Skin epidermis (tissue), 12 donors: ENCODE data around the gene SHC1.
"Not testable (repeated sequence)": the region's sequence is repeated elsewhere in the genome, so short reads cannot be mapped to it uniquely, and the experiment has no call there.

Source experiments
- H3K27ac ChIP-seq, 21 experiments: fragments of 200-600 bp; sonication (generic) in 11 of 21; one replicate each; pipeline ENCODE4 v1.5.0; 2020; ENCODE audit warnings: mild to moderate bottlenecking in 3 of 21, inconsistent platforms in 2 of 21, moderate library complexity in 2 of 21
- H3K4me3 ChIP-seq, 7 experiments: fragments of 200-600 bp; sonication (generic) in 2 of 7; one replicate each; pipeline ENCODE4 v1.5.0; 2020; ENCODE audit warnings: inconsistent platforms in 2 of 7, mild to moderate bottlenecking in 2 of 7, moderate library complexity in 1 of 7

Gene SHC1

GRCh38 chr1:154999571-155000410 is 29.2 kb upstream of the SHC1 start:
- H3K27ac ChIP-seq: peak overlapping the region; percentile 83 to 99 (median 96)
- peak overlapping the region; percentile 70 to 93 (median 83) for H3K4me3 ChIP-seq

DNA sequence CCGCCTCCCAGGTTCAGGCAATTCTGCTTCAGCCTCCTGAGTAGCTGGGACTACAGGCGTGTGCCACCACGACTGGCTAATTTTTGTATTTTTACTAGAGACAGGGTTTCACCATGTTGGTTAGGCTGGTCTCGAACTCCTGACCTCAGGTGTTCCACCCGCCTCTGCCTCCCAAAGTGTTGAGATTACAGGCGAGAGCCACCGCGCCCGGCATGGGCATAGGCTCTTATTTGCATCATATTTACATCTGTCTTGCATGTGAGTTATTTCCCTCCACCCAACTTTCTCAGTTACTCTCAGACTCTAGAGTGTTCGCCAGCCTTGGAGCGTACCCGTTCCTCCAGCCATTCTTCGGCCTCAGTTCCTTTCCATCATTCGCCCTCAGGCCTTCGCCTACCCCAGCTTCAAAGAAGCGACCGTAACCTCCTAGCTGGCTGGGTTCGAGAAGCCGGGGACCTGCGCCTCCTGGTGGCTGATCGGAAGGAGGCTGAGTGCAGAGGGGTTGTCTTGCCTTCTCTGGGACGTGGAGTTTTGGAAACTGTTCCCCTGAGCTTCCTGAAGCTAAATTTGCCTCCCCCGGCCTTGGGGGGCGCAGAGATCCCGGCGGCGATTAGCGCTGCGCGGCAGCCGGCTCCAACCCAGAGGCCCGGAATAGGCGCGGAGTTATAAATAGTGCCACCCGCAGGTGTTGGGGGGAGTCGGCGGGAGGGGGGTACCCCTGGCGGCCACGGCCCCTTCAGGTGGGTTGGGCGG is 28.4 kb upstream of the SHC1 start:
- Histone ChIP-seq H3K4me3 (peak overlapping the region; percentile 11 to 93 (median 83)), H3K27ac (peak overlapping the region in 20 of 21 experiments; percentile 16 to 99 (median 96))

DNA sequence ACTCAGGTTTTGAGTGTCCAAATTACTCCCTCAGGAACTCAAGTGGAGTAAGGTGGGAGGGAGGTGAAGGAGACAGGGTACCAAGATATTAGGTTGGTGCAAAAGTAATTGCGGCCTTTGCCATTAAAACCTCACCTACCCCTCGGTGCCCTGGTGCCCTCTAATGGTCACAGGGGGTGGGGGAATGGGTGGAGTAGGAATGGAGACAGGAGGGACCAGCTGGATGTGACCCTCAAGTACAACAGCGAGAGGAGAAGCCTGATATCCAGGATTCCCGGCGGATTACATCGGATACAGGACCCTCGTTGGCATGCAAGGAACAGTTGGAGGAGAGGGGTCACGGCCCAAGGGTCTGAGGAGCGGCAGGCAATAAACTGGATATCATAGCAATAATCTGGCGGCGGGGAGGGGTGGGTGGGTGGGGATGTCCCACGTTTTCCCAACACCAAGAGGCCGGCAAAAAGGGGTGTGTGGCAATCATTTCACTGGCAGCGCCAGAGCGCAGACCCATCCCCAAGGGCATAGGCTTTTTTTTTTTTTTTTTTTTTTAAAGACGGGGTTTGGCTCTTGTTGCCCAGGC is 27.7 kb upstream of the SHC1 start:
- H3K27ac ChIP-seq: peak overlapping the region in 1 of 21 experiments; percentile 60
- H3K4me3 ChIP-seq: no peak overlapping the region

DNA sequence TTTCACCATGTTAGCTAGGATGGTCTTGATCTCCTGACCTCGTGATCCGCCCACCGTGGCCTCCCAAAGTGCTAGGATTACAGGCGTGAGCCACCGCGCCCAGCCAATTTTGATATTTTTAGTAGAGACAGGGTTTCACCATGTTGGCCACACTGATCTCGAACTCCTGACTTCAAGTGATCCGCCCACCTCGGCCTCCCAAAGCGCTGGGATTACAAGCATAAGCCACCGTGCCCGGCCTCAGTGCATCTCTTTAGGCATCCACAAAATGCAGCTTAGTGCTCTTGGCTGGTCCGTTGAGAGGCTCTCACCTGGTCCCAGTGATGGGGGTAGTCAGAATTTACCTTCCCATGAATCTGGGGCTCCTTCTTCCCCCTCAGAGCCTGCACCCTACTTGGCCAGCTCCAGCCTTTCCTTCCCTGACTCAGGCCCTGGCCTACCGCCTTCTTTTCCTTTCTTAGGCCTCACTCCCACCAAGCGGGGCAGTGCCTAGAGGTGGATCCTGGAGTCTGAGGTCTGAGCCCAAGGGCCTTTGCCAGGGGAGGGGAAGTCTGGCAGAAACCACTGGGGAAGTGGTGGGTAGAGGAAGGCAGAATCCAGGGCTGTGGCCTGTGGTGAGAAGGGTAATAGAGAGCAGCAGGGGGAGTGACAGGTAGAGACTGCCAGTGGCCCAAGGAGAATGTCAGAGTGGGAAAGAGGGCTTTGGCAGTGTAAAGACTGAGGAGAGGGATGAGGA is 26.6 kb upstream of the SHC1 start:
- Histone ChIP-seq H3K4me3 (no peak overlapping the region), H3K27ac (no peak overlapping the region)

DNA sequence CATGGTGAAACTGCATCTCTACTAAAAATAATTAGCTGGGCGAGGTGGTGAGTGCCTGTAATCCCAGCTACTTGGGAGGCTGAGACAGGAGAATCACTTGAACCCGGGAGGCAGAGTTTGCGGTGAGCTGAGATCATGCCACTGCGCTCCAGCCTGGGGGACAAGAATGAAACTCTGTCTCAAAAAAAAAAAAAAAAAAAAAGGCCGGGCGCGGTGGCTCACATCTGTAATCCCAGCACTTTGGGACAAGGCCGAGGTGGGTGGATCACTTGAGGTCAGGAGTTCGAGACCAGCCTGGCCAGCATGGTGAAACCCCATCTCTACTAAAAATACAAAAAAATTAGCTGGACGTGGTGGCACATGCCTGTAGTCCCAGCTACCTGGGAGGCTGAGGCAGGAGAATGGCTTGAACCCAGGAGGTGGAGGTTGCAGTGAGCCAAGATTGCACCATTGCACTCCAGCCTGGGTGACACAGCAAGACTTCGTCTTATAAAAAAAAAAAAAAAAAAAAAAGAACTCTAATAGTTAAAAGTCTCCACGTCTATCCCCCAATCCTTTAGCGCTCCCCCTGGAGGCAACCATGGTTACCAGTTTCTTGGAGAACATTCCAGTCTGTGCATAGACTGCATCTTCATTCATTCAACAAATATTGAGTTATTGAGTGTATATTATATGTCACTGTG is 24.9 kb upstream of the SHC1 start:
- not testable (repeated sequence) for H3K4me3 ChIP-seq, H3K27ac ChIP-seq

DNA sequence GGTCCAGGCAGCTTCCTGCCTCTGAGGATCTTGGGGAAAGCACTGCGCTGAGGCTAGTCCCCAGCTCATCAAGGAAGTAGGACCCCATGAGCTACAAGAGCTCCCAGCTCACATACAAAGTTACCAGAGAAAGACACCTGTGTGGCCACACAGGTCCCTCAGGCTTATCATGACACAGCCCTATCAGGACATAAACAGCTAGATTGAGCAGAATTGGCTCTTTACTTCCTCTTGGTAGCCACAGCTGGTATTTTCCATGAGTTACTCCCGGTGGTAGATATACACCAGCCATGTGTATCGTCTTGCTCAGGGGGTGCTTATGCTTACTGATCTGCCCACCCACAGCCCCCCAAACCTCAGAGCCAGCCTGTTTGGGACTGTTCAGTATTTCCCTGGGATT is 24.0 kb upstream of the SHC1 start:
- H3K27ac ChIP-seq: peak overlapping the region in 3 of 21 experiments; percentile 3 to 22 (median 21)
- no peak overlapping the region for H3K4me3 ChIP-seq

- no peak overlapping the region for H3K4me3 ChIP-seq
- H3K27ac ChIP-seq: peak overlapping the region in 2 of 21 experiments; percentile 21 to 22
These were observed 23.7 kb upstream of the SHC1 start for GRCh38 chr1:154994269-154994587.

DNA sequence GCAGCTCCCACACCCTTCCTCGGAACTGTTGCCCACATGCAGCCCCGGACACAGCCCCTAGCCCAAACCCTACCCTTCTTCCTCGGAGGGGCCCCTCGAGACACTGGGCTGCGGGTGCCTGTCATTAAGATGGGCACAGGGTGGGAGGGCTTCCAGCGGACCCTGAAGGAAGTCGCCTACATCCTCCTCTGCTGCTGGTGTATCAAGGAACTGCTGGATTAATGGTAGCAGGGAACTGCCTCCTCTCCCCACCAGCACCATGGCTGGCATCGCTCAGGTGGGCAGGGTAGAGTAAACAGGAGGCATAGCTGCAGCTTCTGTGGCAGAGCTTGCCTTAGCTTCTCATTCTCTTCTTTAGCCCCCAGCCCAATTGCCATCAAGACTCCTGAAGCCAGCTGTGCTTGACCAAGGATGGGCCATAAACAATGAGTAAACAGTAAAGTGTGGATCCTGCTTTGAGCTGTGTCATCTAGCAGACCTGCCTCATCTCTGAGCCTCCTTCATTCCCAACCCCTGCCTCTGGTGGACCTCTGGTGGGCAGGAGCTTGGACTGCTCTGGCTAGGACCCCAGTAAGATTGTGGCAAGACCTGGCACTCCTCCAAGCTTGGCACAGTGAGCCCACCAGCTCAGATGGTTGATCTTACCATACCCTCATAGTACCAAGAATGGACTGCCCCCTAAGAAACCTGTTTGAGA is 23.2 kb upstream of the SHC1 start, which contains the start of gene LENEP:
LENEP (plus strand) TSS at position 15 of the 697 bp plus-strand sequence; CDS start at position 37, 22 bp downstream.
- H3K27ac ChIP-seq: peak within 1 kb of the TSS in 2 of 21 experiments; percentile 21 to 22
- H3K4me3 ChIP-seq: no peak within 1 kb of the TSS

- no peak overlapping the region for H3K27ac ChIP-seq
- no peak overlapping the region for H3K4me3 ChIP-seq
These were observed 22.4 kb upstream of the SHC1 start for GRCh38 chr1:154992721-154993571.

DNA sequence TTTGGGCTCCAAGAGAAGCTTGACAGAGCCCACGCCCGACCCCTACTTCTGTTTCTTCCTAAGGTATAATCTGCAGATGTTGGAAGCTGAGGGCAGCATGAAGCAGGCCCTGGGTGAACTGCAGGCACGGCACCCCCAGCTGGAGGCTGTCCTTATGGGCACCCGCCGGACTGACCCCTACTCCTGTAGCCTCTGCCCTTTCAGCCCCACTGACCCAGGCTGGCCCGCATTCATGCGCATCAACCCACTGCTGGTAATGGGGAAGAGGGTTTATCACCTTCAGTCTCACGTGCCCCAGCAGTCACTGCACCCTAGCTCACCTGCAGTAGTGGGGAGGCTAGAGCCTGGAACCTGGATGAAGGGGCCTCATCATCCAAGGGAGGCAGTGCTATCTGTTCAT is 19.7 kb upstream of the SHC1 start:
- Histone ChIP-seq H3K4me3 (no peak overlapping the region), H3K27ac (no peak overlapping the region)

- H3K27ac ChIP-seq: no peak overlapping the region
These were observed 18.8 kb upstream of the SHC1 start for GRCh38 chr1:154989195-154989860.

GRCh38 chr1:154988058-154988954 is 17.8 kb upstream of the SHC1 start:
- no peak overlapping the region for H3K4me3 ChIP-seq
- no peak overlapping the region for H3K27ac ChIP-seq

More at GRCh38 chr1:154989195-154989860, 18.8 kb upstream of the SHC1 start:
- no peak overlapping the region for H3K4me3 ChIP-seq

GRCh38 chr1:154987326-154987725 is 16.8 kb upstream of the SHC1 start:
- Histone ChIP-seq H3K4me3 (no peak overlapping the region), H3K27ac (peak overlapping the region in 1 of 21 experiments; percentile 65)

- H3K27ac ChIP-seq: peak overlapping the region in 1 of 21 experiments; percentile 65
These were observed 16.2 kb upstream of the SHC1 start for GRCh38 chr1:154986736-154987135.

DNA sequence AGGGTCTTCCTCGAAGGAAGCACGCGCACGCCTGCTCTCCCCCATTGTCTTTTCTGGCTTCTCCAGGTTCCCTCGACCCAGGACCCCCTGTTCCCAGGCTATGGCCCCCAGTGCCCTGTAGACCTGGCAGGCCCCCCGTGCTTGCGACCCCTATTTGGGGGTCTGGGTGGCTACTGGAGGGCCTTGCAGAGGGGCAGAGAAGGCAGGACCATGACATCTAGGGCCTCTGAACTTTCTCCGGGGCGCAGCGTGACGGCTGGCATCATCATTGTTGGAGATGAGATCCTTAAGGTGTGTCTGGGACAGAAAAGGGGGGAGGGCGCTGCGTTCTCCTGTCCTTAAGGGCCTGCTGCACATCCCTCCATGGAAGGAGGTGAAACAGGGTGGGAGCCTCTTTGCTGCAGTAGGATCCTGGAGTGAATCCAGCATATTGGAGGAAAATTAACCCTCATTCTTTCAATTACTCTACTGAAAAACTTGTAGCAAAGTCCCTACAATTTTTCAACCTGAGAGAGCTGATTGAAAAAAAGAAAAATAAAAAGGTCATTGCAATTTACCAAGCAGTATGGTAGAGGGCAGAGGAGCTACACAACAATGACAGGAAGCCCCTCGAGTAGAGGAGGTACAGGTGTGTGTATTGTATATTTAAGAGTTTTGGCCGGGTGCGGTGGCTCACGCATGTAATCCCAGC is 13.4 kb upstream of the SHC1 start:
- Histone ChIP-seq H3K4me3 (peak overlapping the region; percentile 44 to 92 (median 66)), H3K27ac (peak overlapping the region in 20 of 21 experiments; percentile 46 to 91 (median 82))

More at GRCh38 chr1:154986736-154987135, 16.2 kb upstream of the SHC1 start:
- H3K4me3 ChIP-seq: not testable (repeated sequence)
